Liver (tissue), 3 donors: ENCODE measurements around the gene DHRS9.

Experiments
- SP1 ChIP-seq: IDR thresholded peaks from 2 replicates; pipeline ENCODE4 v1.6.1; 2018; ENCODE audit warnings: antibody characterized with exemption, mild to moderate bottlenecking
- TF ChIP-seq, protein P1 (sequence below): fragments of 150-350 bp; IDR thresholded peaks from 2 replicates; pipeline ENCODE4 v1.5.1; 2017; ENCODE audit warnings: improper control_type of control experiment, low read depth, low read length; ENCODE audit not compliant: missing input control
- donor health status: healthy.
- donor health status: healthy.

DNA sequence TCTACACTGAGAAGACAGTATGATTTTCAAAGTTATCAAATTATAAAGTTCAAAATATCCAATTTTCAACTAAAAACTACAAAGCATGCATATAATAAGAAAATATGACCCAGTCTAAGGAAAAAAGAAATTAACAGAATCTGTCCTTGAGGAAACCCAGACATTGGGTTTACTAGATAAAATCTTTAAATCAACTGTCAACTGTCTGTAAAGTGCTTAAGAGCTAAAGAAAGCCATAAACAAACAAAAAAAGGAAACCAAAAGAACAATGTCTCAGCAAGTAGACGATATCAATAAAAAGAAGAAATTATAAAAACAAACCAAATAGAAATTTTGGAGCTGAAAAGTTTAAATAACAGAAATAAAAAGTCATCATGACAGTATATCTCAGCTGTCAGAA, 27.8 kb upstream of the DHRS9 start:
- TF ChIP-seq, protein P1, sequence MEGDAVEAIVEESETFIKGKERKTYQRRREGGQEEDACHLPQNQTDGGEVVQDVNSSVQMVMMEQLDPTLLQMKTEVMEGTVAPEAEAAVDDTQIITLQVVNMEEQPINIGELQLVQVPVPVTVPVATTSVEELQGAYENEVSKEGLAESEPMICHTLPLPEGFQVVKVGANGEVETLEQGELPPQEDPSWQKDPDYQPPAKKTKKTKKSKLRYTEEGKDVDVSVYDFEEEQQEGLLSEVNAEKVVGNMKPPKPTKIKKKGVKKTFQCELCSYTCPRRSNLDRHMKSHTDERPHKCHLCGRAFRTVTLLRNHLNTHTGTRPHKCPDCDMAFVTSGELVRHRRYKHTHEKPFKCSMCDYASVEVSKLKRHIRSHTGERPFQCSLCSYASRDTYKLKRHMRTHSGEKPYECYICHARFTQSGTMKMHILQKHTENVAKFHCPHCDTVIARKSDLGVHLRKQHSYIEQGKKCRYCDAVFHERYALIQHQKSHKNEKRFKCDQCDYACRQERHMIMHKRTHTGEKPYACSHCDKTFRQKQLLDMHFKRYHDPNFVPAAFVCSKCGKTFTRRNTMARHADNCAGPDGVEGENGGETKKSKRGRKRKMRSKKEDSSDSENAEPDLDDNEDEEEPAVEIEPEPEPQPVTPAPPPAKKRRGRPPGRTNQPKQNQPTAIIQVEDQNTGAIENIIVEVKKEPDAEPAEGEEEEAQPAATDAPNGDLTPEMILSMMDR = no peak
- no peak for TF ChIP-seq SP1
